Stimulated activated CD8-positive, alpha-beta memory T cell treated with anti-CD3 and anti-CD28 coated beads, Interleukin-7, amount 100 ng/mL, for 24 hours (primary cell): ENCODE data around the gene HLA-DQB2.
A peak's percentile ranks its signal among the peaks of the same experiment; 100 is the strongest.
"Not testable (repeated sequence)": the region's sequence is repeated elsewhere in the genome, so short reads cannot be mapped to it uniquely, and the experiment has no call there.

Source experiments
- DNase-seq: peaks from one replicate; pipeline ENCODE4 v3.0.0-alpha.2; 2020; ENCODE audit warnings: low read depth

The HLA-DQB2 gene

GRCh38 chr6:32763421-32763820 lies at the start of gene HLA-DQB2:
TSS of gene HLA-DQB2 (minus strand) at chr6:32763532. CDS start at chr6:32763470, 62 bp downstream.
- DNase-seq: no peak

GRCh38 chr6:32809171-32809570 lies 45.8 kb upstream of the HLA-DQB2 start:
- DNase-seq: no peak

- DNase-seq: no peak
Measured at GRCh38 chr6:32807020-32807580, 43.8 kb upstream of the HLA-DQB2 start.

DNA sequence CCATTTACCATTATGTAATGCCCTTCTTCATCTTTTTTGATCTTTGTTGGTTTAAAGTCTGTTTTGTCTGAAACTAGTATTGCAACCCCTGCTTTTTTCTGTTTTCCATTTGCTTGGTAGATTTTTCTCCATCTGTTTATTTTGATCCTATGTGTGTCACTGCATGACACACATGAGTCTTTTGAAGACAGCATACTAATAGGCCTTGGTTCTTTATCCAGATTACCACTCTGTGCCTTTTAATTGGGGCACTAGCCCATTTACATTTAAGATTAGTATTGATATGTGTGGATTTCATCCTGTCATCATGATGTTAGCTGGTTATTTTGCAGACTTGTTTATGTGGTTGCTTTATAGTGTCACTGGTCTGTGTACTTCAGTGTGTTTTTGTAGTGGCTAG lies 42.1 kb upstream of the HLA-DQB2 start:
- DNase-seq: not testable (repeated sequence)

- DNase-seq: no peak
Measured at GRCh38 chr6:32803416-32803815, 40.1 kb upstream of the HLA-DQB2 start.

- no peak for DNase-seq
Measured at GRCh38 chr6:32799740-32800139, 36.4 kb upstream of the HLA-DQB2 start.

DNA sequence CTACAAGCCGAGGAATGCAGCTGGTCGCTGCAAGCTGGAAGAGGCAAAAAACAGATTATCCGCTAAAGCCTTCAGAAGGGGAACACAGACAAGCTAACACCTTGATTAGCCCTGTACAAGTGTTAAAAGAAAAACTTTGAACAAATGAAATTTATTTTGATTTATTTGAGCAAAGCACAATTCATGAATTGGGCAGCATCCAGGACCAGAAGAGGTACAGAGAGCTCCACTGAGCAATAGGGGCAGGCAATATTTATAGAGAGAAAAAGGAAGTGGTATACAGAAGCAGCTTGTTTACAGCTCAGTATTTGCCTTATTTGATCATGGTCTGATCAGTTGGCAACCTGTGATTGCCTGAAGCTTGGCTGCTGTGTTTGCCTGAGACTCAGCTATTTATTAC lies 35.8 kb upstream of the HLA-DQB2 start:
- no peak for DNase-seq

DNA sequence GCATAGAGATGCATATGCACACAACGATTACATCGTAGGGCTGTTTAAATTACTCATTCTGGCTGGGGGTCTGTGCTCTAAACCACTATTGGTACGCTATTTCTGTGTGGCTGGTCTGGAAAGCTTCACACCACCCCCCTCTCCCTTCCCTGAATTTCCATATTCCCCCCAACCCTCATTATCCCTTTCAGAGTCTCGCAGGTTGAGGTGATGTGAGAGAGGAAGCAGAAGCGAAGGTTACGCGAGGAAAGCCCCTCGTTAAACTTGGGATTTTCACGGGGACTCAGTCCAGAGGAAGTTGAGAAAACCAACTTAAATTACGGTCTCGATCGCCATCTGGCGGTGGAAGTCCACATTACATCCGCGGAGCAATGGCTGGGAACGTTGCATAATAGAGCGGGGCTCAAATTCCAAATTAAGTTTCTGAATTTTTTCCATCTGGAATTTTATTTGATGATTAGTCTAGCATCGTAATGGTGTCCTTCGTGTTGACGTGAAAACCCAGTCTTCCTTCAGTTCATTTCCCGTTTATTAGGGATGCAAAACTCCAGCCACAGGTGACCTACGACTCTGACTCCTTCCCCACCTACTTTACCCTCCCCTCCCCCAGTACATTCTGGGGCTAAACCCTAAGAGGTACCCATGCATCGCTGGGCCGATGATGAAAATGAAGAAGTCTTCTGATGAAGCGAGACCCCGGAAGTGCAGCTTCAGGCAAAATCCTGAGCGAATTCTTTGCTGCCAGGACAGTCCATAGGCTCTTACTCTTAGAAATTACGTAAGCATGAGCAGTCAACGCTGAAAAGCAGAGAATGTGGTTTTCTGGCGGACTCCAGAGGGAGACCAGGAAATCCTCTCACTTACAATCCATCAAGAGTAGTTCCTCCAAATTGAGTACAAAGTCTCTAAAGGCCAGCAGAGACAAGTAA lies 33.8 kb upstream of the HLA-DQB2 start:
- peak; percentile 71 for DNase-seq

GRCh38 chr6:32794510-32794909 lies 31.2 kb upstream of the HLA-DQB2 start:
- no peak for DNase-seq

DNA sequence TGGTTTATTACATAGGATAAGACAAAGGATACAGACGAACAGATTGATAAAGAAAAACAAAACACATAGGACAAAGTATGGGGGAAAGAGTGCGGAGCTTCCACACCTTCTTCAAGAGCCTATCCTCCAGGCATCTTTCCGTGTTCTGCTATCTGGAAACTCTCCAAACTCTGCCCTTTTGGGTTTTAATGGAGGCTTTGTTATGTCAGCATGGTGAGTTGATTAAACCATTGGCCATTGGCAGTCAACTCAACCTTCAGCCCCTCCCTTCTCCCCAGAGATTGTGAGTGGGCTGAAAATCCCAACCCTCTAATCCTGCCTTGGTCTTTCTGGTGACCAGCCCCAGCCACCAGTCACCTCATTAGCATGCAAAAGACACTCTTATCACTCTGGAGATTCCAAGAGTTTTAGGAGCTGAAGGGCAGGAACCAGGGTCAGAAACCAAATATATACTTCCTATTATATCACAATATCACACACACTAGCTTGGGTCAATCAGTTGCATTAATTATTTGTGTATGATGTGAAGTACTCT lies 29.6 kb upstream of the HLA-DQB2 start:
- no peak for DNase-seq

- DNase-seq: no peak
Measured at GRCh38 chr6:32790306-32790705, 27.0 kb upstream of the HLA-DQB2 start.

DNA sequence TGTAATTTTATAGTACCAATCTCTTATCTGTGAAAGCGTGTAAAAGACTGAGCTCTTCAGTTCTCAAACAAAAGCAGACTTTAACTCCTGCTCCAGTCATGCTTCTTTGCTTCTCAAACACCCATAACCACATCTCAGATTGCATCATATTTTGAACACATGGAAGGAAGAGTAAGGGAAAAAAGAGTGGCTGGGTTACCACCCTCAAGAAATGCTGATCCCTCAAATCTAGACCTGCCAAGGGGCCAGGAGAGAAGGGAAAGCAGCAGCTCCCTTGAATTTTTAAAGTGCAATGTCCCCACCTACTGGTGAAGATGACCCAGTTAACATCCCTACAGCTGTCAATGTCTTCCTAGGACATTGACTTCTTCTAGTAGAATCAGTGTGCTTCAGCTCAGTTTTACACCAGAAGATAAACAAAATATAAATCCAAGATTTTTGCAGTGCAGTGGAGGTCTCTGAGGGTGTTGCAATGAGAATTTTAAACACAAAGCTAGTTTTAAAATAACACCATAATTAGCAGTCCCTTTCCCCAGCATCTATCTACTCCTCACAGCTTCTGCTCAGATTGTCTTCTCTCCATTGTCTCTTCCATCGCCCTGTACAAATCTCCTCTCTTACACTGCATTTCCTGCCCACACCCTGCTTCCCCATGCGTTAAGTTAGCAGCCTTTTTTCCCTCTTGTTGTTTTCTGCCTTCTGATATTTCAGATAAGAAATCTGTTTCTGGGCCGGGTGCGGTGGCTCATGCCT lies 22.6 kb upstream of the HLA-DQB2 start:
- DNase-seq: no peak

- DNase-seq: not testable (repeated sequence)
Measured at GRCh38 chr6:32782923-32783322, 19.6 kb upstream of the HLA-DQB2 start.

DNA sequence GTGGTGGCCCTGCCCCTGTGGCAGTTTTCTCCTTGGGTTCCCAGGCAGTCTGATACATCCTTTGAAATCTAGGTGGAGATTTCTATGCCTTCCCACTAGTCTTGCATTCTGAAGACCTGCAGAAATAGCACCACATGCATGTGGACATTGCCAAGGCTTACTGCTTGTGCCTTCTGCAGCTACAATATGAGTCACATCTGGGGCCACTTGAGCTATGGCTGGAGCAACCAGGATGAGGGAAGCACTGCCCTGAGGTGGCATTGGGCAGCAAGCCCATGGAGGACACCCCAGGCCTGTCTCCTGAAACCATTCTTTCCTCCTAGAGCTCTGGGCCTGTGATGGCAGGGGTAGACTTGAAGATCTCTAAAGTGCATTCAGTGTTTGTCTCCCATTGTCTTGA lies 15.7 kb upstream of the HLA-DQB2 start:
- DNase-seq: no peak

- no peak for DNase-seq
Measured at GRCh38 chr6:32775071-32775470, 11.7 kb upstream of the HLA-DQB2 start.

- DNase-seq: no peak
Measured at GRCh38 chr6:32774426-32774825, 11.1 kb upstream of the HLA-DQB2 start.

DNA sequence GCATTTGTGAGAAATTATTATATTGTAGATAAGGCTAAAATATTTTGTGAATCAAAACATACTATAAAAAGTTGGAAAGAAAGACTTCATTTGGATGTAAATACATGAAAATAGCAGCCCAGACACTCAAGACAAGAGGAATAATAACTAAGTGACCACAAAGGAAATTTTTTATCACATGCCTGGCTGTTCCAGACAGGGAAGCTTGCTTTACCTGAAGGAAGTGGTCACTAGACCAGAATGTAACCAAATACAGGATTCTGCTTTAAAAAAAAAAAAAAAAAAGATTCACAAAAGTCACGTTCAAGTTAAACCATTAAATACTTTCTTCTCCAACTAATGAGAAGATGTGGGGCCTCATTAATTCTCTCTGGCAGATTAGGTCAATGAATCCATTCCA lies 9.3 kb upstream of the HLA-DQB2 start:
- no peak for DNase-seq

DNA sequence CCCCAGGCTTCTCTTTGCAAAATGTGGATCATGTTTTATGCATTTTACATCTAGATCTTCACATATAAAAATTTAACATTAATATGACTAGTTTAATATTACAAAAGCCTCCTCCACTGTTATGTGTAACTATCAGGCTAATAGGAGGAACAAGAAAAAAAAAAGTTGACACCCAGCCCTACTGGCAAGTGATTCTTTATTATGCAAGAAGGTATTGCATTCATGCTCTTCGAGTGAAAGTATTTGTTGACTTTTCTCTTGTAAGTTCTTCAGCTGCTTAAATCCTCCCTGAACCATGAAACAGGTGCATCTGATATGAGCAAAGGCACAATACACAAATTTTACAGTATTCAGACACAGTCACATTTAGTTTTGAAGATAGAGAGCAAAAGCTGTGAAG lies 716 bp upstream of the HLA-DQB2 start:
- no peak for DNase-seq

DNA sequence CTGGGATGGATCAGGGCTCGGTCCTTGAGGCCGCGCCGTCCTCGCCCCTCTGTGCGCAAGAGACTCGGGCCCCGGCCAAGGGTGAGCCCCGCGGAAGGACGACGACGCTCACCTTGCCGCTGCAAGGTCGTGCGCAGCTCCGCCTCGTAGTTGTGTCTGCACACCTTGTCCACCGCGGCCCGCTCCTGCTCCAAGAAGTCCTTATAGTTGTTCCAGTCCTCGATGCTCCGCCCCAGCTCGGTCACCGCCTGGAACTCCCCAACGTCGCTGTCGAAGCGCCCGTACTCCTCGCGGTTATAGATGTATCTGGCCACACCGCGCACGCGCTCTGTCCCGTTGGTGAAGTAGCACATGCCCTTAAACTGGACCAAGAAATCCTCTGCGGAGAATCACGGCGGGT lies 1.8 kb downstream of the HLA-DQB2 start:
- no peak for DNase-seq

GRCh38 chr6:32761072-32761471 lies 2.3 kb downstream of the HLA-DQB2 start:
- DNase-seq: no peak

DNA sequence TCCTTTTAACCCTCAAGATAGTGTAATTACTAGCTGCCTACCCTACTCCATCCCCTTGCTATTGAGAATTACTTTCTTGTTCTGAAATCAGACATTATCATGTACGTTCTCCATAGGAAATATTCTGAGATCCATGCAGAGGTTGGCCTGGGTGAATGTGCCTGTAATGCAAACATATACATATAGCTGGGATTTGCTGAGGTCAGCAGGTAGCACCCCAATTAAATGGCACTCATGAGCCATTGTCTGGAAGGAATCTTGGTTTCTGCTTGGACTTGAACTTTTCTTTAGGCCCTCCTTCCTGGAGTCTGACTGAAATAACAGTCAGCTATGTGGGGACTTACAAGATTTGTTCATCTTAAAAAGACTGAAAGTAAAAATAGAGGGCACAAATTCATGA lies 3.7 kb downstream of the HLA-DQB2 start:
- DNase-seq: no peak

DNA sequence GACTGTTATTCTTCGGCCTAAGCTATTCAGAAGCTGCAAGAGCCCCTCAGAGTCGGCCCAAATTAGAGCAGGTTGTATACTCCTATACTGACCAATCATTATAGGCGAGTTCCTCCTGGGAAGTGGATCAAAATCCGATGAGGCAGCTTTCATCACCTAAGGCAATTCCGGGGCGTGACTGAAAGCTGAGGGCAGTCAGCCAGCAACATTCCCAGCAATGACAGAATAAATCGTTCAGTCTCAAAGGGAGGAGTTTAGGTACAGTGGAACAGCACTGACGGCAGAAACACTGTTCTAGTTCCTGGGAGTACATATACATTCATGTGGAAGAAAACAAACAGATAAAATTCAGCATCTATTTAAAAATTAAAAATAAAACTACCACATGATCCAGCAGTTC lies 10.8 kb downstream of the HLA-DQB2 start:
- no peak for DNase-seq

- not testable (repeated sequence) for DNase-seq
Measured at GRCh38 chr6:32745649-32746048, 17.7 kb downstream of the HLA-DQB2 start.
